ENCODE data around the gene UNC80. TPM values are rescaled to one million over a fixed set of nuclear protein-coding genes. Genes with fewer than 3 reads are reported as not detected.

The UNC80 gene
- total and polyA plus RNA-seq, 2 donors from 2014 or later, result 0.04 to 0.06 TPM

- DNase-seq, result no peak
- peaks cover 4 to 45% (median 25%) of the 10 kb centered on the region in 3 donors for H3K36me3 ChIP-seq (ENCODE audit: control insufficient read depth in 2 of 3, insufficient read depth in 3 of 3, low read length in 3 of 3)
- no peak for FAIRE-seq
- no peak overlapping the region for H3K27ac ChIP-seq (ENCODE audit: low read depth in 2 of 2, low read length in 2 of 2)
- no peak for TF ChIP-seq CTCF (IDR thresholded peaks at IDR 0.05; ENCODE audit: borderline replicate concordance, extremely low read depth, insufficient read depth)
- no peaks in the 10 kb centered on the region for H3K9me3 ChIP-seq (ENCODE audit: control insufficient read depth in 2 of 3, insufficient read depth in 1 of 3, low read length in 3 of 3)
- no peak overlapping the region for H3K4me3 ChIP-seq (ENCODE audit: low read length in 3 of 3)
- H3K9ac ChIP-seq (ENCODE audit: low read length in 3 of 3), result no peak overlapping the region
- H3K4me1 ChIP-seq (ENCODE audit: control insufficient read depth in 2 of 3, insufficient read depth in 2 of 3, low read depth in 1 of 3, low read length in 3 of 3), result no peaks in the 10 kb centered on the region
- no peaks in the 10 kb centered on the region for H3K27me3 ChIP-seq (ENCODE audit: control insufficient read depth, insufficient read depth, low read length)
- intact Hi-C loops (cut with DNase I), result no loop called here
Measured at GRCh38 chr2:210020138-210020537, 248.5 kb downstream of the UNC80 start.

GRCh38 chr2:210022824-210023223 is 251.2 kb downstream of the UNC80 start:
- intact Hi-C loops (cut with DNase I), result no loop called here
- H3K27ac ChIP-seq (ENCODE audit: low read depth in 2 of 2, low read length in 2 of 2), result no peak overlapping the region
- no peak for DNase-seq
- H3K36me3 ChIP-seq (ENCODE audit: control insufficient read depth in 2 of 3, insufficient read depth in 3 of 3, low read length in 3 of 3), result peaks cover 2 to 50% (median 16%) of the 10 kb centered on the region in 3 donors
- no peak for TF ChIP-seq CTCF (IDR thresholded peaks at IDR 0.05; ENCODE audit: borderline replicate concordance, extremely low read depth, insufficient read depth)
- no peak overlapping the region for H3K9ac ChIP-seq (ENCODE audit: low read length in 3 of 3)
- H3K4me3 ChIP-seq (ENCODE audit: low read length in 3 of 3), result no peak overlapping the region
- no peaks in the 10 kb centered on the region for H3K27me3 ChIP-seq (ENCODE audit: control insufficient read depth, insufficient read depth, low read length)
- H3K9me3 ChIP-seq (ENCODE audit: control insufficient read depth in 2 of 3, insufficient read depth in 1 of 3, low read length in 3 of 3), result no peaks in the 10 kb centered on the region
- H3K4me1 ChIP-seq (ENCODE audit: control insufficient read depth in 2 of 3, insufficient read depth in 2 of 3, low read depth in 1 of 3, low read length in 3 of 3), result no peaks in the 10 kb centered on the region
- peak; percentile 13 for FAIRE-seq

- Histone ChIP-seq H3K27me3 (ENCODE audit: control insufficient read depth, insufficient read depth, low read length) (no peaks in the 10 kb centered on the region), H3K9ac (ENCODE audit: low read length in 3 of 3) (no peak overlapping the region), H3K9me3 (ENCODE audit: control insufficient read depth in 2 of 3, insufficient read depth in 1 of 3, low read length in 3 of 3) (no peaks in the 10 kb centered on the region), H3K4me1 (ENCODE audit: control insufficient read depth in 2 of 3, insufficient read depth in 2 of 3, low read depth in 1 of 3, low read length in 3 of 3) (no peaks in the 10 kb centered on the region), H3K36me3 (ENCODE audit: control insufficient read depth in 2 of 3, insufficient read depth in 3 of 3, low read length in 3 of 3) (peaks cover 0 to 30% (median 7%) of the 10 kb centered on the region in 3 donors), H3K27ac (ENCODE audit: low read depth in 2 of 2, low read length in 2 of 2) (no peak overlapping the region), H3K4me3 (ENCODE audit: low read length in 3 of 3) (no peak overlapping the region)
- FAIRE-seq (no peak), DNase-seq (no peak)
- intact Hi-C loops (cut with DNase I), result no loop called here
- TF ChIP-seq CTCF (IDR thresholded peaks at IDR 0.05; ENCODE audit: borderline replicate concordance, extremely low read depth, insufficient read depth), result no peak
Measured at GRCh38 chr2:210027608-210028007, 256.0 kb downstream of the UNC80 start.

- Histone ChIP-seq H3K9me3 (ENCODE audit: control insufficient read depth in 2 of 3, insufficient read depth in 1 of 3, low read length in 3 of 3) (no peaks in the 10 kb centered on the region), H3K27me3 (ENCODE audit: control insufficient read depth, insufficient read depth, low read length) (no peaks in the 10 kb centered on the region), H3K27ac (ENCODE audit: low read depth in 2 of 2, low read length in 2 of 2) (no peak overlapping the region), H3K36me3 (ENCODE audit: control insufficient read depth in 2 of 3, insufficient read depth in 3 of 3, low read length in 3 of 3) (peaks cover 0 to 29% (median 7%) of the 10 kb centered on the region in 3 donors), H3K4me1 (ENCODE audit: control insufficient read depth in 2 of 3, insufficient read depth in 2 of 3, low read depth in 1 of 3, low read length in 3 of 3) (no peaks in the 10 kb centered on the region), H3K9ac (ENCODE audit: low read length in 3 of 3) (no peak overlapping the region), H3K4me3 (ENCODE audit: low read length in 3 of 3) (no peak overlapping the region)
- no peak for TF ChIP-seq CTCF (IDR thresholded peaks at IDR 0.05; ENCODE audit: borderline replicate concordance, extremely low read depth, insufficient read depth)
- DNase-seq, result peak in 1 of 5 donors; percentile 8
- intact Hi-C loops (cut with DNase I), result no loop called here
- FAIRE-seq, result no peak
Measured at GRCh38 chr2:210028178-210028577, 256.5 kb downstream of the UNC80 start.
